Measurements from ENCODE around the gene CYBC1. TPM values are rescaled to one million over a fixed set of nuclear protein-coding genes. Genes with fewer than 3 reads are reported as not detected.

Gene CYBC1
- total and polyA plus RNA-seq, 9 of the 15 experiments (the other 6 are each of a cell fraction or from before 2014, with no cell fraction given), result 1.3 to 71.8 (median 49.9) TPM

DNA sequence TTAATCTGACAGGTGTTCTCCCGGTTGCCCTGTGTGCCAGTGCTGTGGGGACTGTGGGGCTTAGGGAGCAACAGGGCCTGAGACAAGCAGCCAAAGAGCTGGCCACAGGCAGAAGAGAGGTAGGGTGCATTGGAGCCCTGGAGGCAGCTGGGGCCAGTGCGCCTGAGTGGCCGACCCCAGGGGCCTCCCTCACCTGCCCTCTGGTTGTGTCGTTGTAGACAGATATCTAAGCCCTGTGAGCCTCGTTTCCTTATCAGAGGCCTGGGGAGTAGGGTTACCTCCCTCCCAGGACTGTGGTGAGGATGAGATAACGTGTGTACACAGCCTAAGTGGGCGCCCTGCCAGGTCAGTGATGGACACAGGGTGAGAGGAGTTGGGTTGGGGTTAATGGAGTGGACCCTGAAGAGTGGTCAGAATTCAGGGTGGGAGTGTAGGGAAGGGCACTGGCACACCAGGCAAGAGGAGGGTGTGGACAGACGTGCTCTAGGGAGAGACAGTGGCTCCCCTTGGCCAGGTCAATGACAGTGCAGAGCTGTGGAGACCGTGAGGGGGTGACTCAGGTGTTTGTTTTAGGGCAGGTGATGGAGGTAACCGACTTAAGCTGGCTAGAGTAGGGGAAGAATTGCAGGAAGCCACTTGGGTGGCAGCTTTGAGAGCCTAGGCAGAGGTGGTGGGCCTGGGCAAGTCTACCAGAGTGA, 11.4 kb upstream of the CYBC1 start (continued):
- TF ChIP-seq RUNX1 (IDR thresholded peaks at IDR 0.05; ENCODE audit: low read depth) (no peak), STAT5B (CRISPR knock-in tag; IDR thresholded peaks at IDR 0.05) (no peak), CBFB (CRISPR knock-in tag; IDR thresholded peaks at IDR 0.05) (peak; percentile 12; the same call in 1 of the 2 replicates), HNRNPLL (IDR thresholded peaks at IDR 0.05; ENCODE audit: low read depth, low read length, poor library complexity, severe bottlenecking) (no peak), CBX8 (IDR thresholded peaks at IDR 0.05; ENCODE audit: borderline replicate concordance, extremely low read depth, low read depth, low read length, poor library complexity, severe bottlenecking) (no peak), HNRNPK (IDR thresholded peaks at IDR 0.05; ENCODE audit: low read depth, low read length, poor library complexity, severe bottlenecking) (no peak), NR4A1 (CRISPR knock-in tag; IDR thresholded peaks at IDR 0.05) (no peak), NR4A1 (tag; IDR thresholded peaks at IDR 0.05) (peak; percentile 75; the same call in 1 of the 2 replicates), ZBTB7A (IDR thresholded peaks at IDR 0.05; ENCODE audit: borderline replicate concordance, control insufficient read depth, low read depth, low read length) (peak; percentile 95), GTF2E2 (tag; IDR thresholded peaks at IDR 0.05) (no peak), NRF1 (conservative IDR thresholded peaks at IDR 0.05 in 1 of 2, IDR thresholded peaks at IDR 0.05 in 1 of 2) (peak; percentile 61 to 71; a peak in 3 of 4 replicates), ZFX (CRISPR knock-in tag; IDR thresholded peaks at IDR 0.05) (peak; percentile 43), ZC3H11A (IDR thresholded peaks at IDR 0.05; ENCODE audit: low read depth, low read length) (no peak), ZNF197 (CRISPR knock-in tag; IDR thresholded peaks at IDR 0.05; ENCODE audit: low read depth) (peak; percentile 39; the same call in 1 of the 2 replicates), ERF (CRISPR knock-in tag; IDR thresholded peaks at IDR 0.05) (no peak), TGIF2 (CRISPR knock-in tag; IDR thresholded peaks at IDR 0.05) (no peak), TOE1 (IDR thresholded peaks at IDR 0.05; ENCODE audit: borderline replicate concordance) (peak; percentile 79), TOE1 (CRISPR knock-in tag; IDR thresholded peaks at IDR 0.05; ENCODE audit: borderline replicate concordance, low read depth) (no peak; the same call in 1 of the 2 replicates)
- TF ChIP-seq, protein P1, sequence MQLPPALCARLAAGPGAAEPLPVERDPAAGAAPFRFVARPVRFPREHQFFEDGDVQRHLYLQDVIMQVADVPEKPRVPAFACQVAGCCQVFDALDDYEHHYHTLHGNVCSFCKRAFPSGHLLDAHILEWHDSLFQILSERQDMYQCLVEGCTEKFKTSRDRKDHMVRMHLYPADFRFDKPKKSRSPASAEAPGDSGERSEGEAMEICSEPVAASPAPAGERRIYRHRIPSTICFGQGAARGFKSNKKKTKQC (CRISPR knock-in tag; IDR thresholded peaks at IDR 0.05), result no peak
- TF ChIP-seq, protein P2, sequence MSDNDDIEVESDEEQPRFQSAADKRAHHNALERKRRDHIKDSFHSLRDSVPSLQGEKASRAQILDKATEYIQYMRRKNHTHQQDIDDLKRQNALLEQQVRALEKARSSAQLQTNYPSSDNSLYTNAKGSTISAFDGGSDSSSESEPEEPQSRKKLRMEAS (CRISPR knock-in tag; IDR thresholded peaks at IDR 0.05), result peak; percentile 54; the same call in 1 of the 2 replicates
- TF ChIP-seq, protein P3, sequence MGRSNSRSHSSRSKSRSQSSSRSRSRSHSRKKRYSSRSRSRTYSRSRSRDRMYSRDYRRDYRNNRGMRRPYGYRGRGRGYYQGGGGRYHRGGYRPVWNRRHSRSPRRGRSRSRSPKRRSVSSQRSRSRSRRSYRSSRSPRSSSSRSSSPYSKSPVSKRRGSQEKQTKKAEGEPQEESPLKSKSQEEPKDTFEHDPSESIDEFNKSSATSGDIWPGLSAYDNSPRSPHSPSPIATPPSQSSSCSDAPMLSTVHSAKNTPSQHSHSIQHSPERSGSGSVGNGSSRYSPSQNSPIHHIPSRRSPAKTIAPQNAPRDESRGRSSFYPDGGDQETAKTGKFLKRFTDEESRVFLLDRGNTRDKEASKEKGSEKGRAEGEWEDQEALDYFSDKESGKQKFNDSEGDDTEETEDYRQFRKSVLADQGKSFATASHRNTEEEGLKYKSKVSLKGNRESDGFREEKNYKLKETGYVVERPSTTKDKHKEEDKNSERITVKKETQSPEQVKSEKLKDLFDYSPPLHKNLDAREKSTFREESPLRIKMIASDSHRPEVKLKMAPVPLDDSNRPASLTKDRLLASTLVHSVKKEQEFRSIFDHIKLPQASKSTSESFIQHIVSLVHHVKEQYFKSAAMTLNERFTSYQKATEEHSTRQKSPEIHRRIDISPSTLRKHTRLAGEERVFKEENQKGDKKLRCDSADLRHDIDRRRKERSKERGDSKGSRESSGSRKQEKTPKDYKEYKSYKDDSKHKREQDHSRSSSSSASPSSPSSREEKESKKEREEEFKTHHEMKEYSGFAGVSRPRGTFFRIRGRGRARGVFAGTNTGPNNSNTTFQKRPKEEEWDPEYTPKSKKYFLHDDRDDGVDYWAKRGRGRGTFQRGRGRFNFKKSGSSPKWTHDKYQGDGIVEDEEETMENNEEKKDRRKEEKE (IDR thresholded peaks at IDR 0.05; ENCODE audit: borderline replicate concordance in 1 of 2, control insufficient read depth in 1 of 2, low read depth in 2 of 2, low read length in 1 of 2), result no peak
- TF ChIP-seq, protein P4, sequence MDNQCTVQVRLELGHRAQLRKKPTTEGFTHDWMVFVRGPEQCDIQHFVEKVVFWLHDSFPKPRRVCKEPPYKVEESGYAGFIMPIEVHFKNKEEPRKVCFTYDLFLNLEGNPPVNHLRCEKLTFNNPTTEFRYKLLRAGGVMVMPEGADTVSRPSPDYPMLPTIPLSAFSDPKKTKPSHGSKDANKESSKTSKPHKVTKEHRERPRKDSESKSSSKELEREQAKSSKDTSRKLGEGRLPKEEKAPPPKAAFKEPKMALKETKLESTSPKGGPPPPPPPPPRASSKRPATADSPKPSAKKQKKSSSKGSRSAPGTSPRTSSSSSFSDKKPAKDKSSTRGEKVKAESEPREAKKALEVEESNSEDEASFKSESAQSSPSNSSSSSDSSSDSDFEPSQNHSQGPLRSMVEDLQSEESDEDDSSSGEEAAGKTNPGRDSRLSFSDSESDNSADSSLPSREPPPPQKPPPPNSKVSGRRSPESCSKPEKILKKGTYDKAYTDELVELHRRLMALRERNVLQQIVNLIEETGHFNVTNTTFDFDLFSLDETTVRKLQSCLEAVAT (IDR thresholded peaks at IDR 0.05), result peak; percentile 30 to 83; a peak in 3 of 4 replicates

Data from K562 (cell line).